ENCODE data around the gene RTL1. TPM values are rescaled to one million over a fixed set of nuclear protein-coding genes. Genes with fewer than 3 reads are reported as not detected.
A peak's percentile ranks its signal among the peaks of the same experiment; 100 is the strongest.

The RTL1 gene
- total RNA-seq, 4 donors from 2014 or later, result not detected

- Histone ChIP-seq H3K9me3 (no peaks in the 10 kb centered on the region), H3K27me3 (no peaks in the 10 kb centered on the region), H3K36me3 (no peaks in the 10 kb centered on the region), H3K27ac (replicated peaks in 1 of 4) (no peak overlapping the region), H3K4me1 (no peaks in the 10 kb centered on the region), H3K4me3 (no peak overlapping the region)
- intact Hi-C loops (cut with DNase I), result loop anchor here (5.0 kb wide), 1 partner anchor 776 kb away; no protein-coding TSS in a partner anchor
- no peak for DNase-seq (ENCODE audit: extremely low spot score)
- TF ChIP-seq POLR2A (IDR thresholded peaks at IDR 0.05; ENCODE audit: low read depth), result no peak
- TF ChIP-seq, protein P1, sequence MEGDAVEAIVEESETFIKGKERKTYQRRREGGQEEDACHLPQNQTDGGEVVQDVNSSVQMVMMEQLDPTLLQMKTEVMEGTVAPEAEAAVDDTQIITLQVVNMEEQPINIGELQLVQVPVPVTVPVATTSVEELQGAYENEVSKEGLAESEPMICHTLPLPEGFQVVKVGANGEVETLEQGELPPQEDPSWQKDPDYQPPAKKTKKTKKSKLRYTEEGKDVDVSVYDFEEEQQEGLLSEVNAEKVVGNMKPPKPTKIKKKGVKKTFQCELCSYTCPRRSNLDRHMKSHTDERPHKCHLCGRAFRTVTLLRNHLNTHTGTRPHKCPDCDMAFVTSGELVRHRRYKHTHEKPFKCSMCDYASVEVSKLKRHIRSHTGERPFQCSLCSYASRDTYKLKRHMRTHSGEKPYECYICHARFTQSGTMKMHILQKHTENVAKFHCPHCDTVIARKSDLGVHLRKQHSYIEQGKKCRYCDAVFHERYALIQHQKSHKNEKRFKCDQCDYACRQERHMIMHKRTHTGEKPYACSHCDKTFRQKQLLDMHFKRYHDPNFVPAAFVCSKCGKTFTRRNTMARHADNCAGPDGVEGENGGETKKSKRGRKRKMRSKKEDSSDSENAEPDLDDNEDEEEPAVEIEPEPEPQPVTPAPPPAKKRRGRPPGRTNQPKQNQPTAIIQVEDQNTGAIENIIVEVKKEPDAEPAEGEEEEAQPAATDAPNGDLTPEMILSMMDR (IDR thresholded peaks at IDR 0.05), result peak; percentile 44 to 70 (median 46)
- no peak for TF ChIP-seq POLR2AphosphoS5 (IDR thresholded peaks at IDR 0.05)
- no peak for TF ChIP-seq EP300 (IDR thresholded peaks at IDR 0.05)
- WGBS, result 85% methylated on average over 6 of the region's 8 CpGs
These were observed 52.5 kb downstream of the RTL1 start for GRCh38 chr14:100850841-100851585.

GRCh38 chr14:100849115-100849781 is 54.3 kb downstream of the RTL1 start:
- Histone ChIP-seq H3K27me3 (no peaks in the 10 kb centered on the region), H3K36me3 (no peaks in the 10 kb centered on the region), H3K27ac (replicated peaks in 1 of 4) (no peak overlapping the region), H3K9me3 (no peaks in the 10 kb centered on the region), H3K4me3 (no peak overlapping the region), H3K4me1 (no peaks in the 10 kb centered on the region)
- no peak for DNase-seq (ENCODE audit: extremely low spot score)
- intact Hi-C loops (cut with DNase I), result no loop called here
- TF ChIP-seq POLR2A (IDR thresholded peaks at IDR 0.05; ENCODE audit: low read depth) (no peak), EP300 (IDR thresholded peaks at IDR 0.05) (no peak), POLR2AphosphoS5 (IDR thresholded peaks at IDR 0.05) (no peak)
- TF ChIP-seq, protein P1 (IDR thresholded peaks at IDR 0.05), result no peak
- 47% methylated on average over 8 of the region's 8 CpGs for WGBS

- Histone ChIP-seq H3K4me3 (no peak overlapping the region), H3K27me3 (no peaks in the 10 kb centered on the region), H3K9me3 (no peaks in the 10 kb centered on the region), H3K27ac (replicated peaks in 1 of 4) (no peak overlapping the region), H3K36me3 (no peaks in the 10 kb centered on the region), H3K4me1 (peaks cover 0 to 17% (median 15%) of the 10 kb centered on the region in 4 donors)
- no peak for DNase-seq (ENCODE audit: extremely low spot score)
- TF ChIP-seq EP300 (IDR thresholded peaks at IDR 0.05), result no peak
- TF ChIP-seq POLR2AphosphoS5 (IDR thresholded peaks at IDR 0.05), result no peak
- TF ChIP-seq, protein P1 (IDR thresholded peaks at IDR 0.05), result no peak
- TF ChIP-seq POLR2A (IDR thresholded peaks at IDR 0.05; ENCODE audit: low read depth), result no peak
- WGBS, result 93% methylated on average over 8 of the region's 8 CpGs
- intact Hi-C loops (cut with DNase I), result no loop called here
These were observed 57.1 kb downstream of the RTL1 start for GRCh38 chr14:100846309-100846859.

- Histone ChIP-seq H3K36me3 (no peaks in the 10 kb centered on the region), H3K27me3 (no peaks in the 10 kb centered on the region), H3K27ac (replicated peaks in 1 of 4) (no peak overlapping the region), H3K4me1 (peaks cover 0 to 17% (median 15%) of the 10 kb centered on the region in 4 donors), H3K4me3 (no peak overlapping the region), H3K9me3 (no peaks in the 10 kb centered on the region)
- WGBS, result 86% methylated on average over 9 of the region's 17 CpGs
- intact Hi-C loops (cut with DNase I), result no loop called here
- DNase-seq (ENCODE audit: extremely low spot score), result no peak
- TF ChIP-seq POLR2A (IDR thresholded peaks at IDR 0.05; ENCODE audit: low read depth) (no peak), EP300 (IDR thresholded peaks at IDR 0.05) (no peak), POLR2AphosphoS5 (IDR thresholded peaks at IDR 0.05) (no peak)
- TF ChIP-seq, protein P1 (IDR thresholded peaks at IDR 0.05), result no peak
These were observed 58.2 kb downstream of the RTL1 start for GRCh38 chr14:100845341-100845740.

Data from esophagus muscularis mucosa (tissue), 4 donors.